ENCODE results near the gene ATF2.

The ATF2 gene, protein sequence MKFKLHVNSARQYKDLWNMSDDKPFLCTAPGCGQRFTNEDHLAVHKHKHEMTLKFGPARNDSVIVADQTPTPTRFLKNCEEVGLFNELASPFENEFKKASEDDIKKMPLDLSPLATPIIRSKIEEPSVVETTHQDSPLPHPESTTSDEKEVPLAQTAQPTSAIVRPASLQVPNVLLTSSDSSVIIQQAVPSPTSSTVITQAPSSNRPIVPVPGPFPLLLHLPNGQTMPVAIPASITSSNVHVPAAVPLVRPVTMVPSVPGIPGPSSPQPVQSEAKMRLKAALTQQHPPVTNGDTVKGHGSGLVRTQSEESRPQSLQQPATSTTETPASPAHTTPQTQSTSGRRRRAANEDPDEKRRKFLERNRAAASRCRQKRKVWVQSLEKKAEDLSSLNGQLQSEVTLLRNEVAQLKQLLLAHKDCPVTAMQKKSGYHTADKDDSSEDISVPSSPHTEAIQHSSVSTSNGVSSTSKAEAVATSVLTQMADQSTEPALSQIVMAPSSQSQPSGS

DNA sequence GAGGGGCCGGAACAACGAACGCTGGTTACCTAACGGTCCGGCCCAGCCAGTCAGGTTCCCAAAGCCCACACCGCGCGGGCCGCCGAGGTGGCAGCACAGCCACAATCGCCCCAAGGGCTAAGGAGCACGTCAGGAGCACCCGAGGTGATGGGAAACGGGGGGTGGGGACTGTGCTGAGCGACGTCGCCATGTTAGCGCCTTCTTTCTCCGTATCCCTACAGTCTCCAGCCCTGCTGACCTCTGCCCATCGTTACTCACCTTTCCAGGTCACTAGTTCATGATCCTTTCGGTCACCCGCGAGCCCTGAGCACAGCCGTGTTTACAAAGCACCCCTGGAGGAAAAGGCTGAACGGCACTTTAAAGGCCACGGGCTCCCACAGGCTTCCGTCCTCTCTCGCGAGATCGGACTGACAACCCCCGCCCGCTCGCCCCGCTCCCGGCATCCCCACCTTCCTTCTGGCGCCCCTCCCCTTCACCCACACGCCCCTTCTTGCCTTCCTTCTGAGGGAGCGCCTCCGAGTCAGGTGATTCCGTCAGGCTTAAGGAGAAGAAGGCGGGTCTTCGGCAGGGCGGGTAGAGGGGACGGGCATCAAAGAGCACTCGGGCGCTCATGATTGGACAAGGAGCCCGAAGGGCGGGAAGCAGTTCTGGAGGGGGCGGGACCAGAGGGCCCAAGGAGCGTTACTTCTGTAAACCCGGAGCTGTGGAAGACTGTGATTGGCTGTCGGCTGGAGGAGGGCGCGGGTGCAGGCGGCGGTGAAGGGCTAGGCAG, at the start of gene ATF2:
Gene ATF2, minus strand, starts transcription at position 412 of the 772 bp plus-strand sequence. CDS start 31,760 bp downstream, outside the sequence.
- peak; percentile 91 for DNase-seq

DNA sequence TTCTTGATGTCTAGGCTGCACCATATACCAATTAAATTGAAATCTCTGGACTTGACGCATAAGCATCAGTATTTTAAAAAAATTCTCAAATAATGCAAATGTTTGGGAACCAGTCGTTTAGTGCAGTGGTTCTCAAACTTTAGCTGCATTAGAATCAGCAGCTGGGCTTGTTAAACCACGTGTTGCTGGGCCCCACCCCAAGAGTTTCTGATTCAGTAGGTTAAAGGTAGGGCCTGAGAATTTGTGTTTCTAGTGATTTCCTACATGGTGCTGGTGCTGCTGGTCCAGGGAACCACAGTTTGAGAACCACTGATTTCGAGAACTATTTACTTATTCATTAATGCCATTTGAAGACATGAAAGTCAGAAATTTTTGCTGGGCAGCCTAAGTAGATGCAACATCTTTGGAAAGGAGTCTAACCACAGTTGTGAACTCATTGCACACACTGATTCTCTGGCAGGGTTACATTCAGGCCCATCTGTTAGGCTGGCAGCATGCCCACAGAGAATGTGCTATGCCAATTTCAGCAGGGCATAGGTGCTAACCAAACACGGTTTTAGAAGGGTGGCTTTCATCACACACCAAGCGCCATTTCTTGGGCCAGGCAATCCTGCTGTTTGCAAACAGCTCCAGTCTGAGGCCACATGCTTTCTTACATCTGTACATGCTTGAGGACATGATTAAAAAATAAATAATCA, 39.9 kb upstream of the ATF2 start:
- no peak for DNase-seq

DNA sequence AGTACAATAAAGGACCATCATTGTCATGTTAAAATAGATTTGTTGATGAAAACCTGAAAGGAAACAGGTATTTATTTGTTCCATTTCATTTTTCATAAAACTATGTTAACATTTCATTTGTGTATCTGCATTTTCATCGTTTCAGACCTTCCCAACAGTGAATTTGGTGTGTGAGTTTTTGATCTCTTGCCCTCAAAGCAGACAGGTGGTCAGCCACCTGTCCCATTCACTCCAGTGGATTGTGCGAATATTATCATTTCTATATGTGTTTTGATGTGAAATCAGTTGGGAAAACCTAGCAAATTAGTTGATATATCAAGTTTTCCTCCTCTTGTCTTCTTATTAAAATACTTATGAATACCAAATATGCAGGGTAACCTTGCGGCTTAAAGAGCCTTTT, 38.9 kb upstream of the ATF2 start:
- no peak for DNase-seq

DNA sequence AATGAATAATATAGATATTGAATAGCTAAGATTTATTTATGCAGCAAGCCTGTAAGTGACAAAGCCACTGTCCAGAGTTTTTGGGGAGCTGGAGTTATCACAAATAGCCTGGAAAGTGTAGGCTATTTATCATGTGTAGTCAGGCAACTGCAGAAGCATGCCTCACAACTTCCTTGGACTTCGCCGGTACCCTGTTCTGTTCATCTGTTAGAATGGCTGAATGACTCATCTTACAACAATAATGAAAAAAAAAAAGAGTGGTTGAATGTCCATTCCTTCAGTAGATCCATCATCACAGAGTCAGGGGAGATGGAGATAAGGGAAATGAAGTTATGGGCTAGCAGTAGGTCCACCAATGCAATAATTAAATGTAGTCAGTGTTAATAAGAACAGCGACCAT, 37.5 kb upstream of the ATF2 start:
- no peak for DNase-seq

DNA sequence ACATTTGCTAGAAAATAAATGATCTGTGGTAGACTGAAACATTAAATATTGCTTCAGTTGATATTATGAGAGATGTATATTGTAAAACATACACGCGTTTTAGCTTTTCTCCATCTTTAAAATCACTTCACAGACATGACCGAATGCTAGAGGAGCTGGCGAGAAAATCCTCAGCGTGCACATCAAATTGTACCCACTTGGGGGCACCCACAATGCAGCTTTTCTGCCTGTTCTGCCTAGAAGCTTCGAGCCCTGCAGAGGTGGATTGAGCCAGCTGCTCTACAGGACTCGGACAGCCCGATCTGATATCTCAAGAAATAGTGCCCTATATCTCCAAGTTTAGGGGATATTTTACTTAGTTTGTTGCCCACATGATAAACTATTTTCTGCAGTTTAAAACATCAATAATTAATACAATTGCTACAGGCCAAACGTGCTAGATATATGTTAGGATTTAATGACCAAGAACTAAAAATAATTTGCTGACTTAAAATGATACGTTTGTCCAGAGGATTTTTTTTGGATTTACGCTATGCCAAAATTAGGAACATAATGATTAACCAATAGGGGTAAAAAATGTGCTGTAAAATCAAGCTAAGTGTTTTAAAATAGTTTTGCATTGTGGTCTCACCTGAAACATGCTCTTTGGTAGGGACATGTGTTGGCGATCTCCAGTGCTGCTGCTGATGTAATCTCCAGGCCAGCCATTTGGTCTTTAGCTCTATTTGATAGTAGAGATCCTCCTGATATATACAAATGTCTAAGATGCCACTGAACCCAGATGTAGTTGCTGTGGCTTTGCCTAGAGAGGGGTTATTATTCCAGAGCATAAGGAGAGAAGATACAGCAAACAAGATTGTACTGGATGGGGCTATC, 35.9 kb upstream of the ATF2 start:
- peak; percentile 44 to 47 for DNase-seq

DNA sequence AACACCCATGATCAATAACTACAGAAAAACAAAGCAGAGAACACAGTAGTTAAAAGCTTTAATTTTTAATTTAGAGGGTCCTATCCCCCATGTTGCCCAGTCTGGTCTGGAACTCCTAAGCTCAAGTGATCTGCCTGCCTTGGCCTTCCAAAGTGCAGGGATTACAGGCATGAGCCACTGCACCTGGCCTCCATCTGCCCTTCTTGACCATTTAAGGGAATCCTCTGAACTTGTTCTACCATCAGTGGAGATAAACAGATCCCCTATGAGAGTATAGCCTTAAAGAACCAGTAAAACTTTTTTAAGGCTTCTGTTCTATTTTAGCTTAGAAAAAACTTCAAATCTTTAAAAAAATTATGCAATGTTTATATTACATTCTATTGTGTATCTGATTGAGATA, 27.0 kb upstream of the ATF2 start:
- no peak for DNase-seq

DNA sequence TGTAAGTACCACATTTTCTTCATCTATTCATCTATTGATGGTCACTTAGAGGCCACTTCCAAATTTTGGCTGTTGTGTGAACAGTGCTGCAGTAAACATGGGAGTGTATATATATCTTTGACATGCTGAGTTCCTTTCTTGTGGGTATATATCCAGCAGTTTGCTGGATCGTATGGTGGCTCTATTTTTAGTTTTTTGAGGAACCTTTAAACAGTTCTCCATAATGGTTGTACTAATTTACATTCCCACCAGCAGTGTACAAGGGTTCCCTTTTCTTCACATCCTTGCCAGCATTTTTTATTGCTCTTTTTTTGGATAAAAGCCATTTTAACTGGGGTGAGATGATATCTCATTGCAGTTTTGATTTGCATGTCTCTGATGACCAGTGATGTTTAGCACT, 20.8 kb upstream of the ATF2 start:
- DNase-seq: no peak

DNA sequence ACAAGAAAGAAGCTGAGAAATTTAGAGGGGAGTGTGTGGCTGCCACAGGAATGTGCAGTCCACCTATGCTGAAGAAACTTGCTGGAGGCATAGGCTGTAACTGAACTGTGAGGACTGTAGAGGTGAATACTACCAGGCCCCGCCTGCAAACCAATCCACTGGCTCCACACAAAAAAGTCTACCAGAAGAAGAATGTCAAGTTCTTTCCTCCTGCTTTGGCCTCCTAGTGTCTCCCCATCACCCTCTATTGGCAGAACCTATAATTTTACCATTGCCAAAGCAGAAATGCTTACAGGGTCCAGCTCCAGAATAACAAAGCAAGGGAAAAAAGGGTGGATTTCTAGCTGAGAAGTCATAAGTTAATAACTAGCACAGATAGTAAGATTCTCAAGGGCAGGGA, 19.4 kb upstream of the ATF2 start:
- no peak for DNase-seq

DNA sequence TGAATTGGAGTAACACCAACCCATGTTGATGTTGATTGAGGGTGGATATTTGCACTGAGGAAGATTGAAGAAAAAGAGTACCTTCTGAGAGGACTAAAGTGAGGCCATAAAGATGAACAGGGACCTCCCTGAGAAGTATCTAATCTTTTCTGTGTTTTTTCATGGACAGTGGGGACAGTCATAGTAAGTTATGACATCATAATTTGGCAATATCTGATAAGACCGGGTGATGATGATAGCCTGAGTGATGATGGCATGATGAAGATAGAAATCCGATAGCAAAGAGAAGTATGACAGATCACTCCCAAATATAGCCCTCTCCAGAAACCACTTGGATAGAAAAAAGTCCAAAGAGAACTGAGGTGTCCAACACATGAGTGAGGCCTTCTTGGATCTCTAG, 15.7 kb upstream of the ATF2 start:
- DNase-seq: no peak

DNA sequence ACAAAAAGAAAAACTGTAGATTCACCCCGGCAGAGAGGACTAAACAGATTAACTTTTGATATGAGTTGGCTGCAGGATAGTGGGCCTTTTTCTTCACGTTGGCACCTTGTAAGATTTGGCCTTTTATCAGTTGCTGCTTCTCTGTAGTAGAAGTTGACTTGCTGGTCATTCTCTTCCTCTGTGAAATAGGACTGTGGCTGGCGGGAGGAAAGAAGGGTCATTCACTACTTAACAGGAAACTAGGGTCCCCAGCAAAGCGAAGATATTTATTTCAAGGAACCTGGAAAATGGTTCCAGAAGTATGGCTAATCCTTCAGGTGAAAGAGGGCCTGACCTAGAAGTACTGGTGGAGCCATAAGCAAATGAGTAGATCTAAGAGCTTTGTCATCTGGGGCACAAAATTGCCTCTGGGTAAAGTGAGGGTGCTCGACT, 13.9 kb upstream of the ATF2 start:
- no peak for DNase-seq

DNA sequence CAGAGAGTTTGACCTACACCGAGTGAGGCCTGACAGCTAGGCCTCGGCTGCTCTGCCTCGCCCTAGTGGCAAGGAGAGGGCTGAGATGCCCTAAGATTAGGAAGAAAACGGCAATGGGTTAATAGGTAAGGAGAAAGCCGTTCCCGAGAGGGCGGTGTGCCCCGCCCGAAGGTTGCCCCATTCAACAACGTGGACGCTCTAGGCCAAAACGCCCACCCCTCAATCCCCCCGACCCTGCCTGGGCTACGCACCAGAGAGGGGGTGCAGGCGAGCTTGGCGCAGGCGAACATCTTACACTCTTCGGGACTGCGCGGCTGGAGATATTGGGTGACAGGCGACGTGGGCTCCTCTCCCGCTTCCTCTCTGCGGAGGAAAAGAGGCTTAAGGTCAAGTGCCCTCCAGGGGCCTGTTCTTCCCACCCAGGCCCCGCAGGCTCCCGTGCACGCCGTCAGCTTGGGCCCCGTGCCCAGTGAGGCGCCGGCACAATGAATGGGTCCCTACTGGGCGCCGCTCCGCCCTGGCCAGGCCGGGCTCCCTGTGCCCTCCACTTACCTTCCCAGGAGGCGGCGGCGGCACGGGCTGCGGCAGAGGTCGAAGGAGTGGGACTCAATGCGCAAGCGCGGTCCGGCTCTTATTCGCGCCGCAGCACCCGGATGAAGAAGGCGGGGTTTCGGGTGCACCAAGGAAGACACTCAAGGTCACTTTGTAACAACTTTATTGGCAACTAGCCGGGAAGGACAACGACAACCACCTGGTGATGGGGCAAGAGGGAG, 13.3 kb upstream of the ATF2 start, which contains the start of gene ATP5MC3:
Gene ATP5MC3, minus strand, starts transcription at position 607 of the 773 bp plus-strand sequence. Its CDS starts 317 bp downstream, at position 290.
- DNase-seq: peak; percentile 84 to 88

DNA sequence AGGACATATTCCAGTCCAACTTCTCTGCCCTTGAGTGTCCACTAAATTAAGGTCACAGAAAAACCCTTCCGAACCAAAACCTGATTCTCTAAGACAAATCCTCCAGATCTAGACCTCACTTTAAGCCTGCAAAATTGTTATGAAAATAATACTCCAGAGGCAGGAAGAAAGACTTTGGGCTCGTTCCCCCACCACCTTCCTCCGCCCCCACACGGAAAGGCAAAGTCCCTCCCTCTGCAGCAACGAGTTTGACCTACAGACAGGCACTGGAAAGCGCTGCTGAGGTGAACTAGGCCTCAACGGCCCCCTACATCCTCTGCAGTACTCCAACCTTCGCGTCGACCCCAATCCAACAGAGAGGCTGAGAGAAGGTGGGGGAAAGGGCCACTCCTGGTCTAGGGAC, 12.7 kb upstream of the ATF2 start:
- peak; percentile 40 to 43 for DNase-seq

DNA sequence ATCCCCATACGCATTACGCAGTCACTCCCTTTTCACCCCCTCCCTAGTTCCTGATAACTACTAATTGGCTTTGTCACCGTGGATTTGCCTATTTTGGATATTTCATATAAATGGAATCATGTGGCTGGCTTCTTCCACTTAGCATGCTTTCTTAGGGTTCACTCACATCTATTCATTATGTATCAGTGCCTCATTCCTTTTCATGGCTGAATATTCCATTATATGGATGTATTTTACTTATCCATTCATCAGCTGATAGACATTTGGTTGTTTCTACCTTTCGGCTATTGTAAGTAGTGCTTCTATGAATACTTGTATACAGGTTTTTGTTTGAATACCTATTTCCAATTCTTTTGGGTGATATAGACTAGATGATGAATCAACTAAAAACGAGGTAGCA, 8.6 kb upstream of the ATF2 start:
- no peak for DNase-seq

DNA sequence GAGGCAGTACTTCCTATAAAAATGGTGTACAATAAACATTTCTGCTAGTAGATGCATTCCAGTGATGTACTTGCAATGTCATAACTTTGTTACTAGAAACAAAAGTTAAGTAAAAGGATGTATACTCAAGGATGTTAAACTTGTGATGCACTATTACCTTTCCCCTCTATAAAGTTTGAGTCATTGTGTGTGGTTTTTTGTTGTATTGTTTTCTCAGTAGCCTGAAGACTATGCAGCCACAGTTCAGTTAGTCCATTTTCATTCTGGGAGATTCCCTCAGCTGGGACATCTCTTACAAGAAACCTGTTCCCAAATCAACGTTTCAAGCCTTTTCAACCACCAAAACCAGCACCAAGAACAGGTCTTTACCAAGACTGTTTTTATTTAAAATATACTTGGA, 7.9 kb upstream of the ATF2 start:
- DNase-seq: no peak

DNA sequence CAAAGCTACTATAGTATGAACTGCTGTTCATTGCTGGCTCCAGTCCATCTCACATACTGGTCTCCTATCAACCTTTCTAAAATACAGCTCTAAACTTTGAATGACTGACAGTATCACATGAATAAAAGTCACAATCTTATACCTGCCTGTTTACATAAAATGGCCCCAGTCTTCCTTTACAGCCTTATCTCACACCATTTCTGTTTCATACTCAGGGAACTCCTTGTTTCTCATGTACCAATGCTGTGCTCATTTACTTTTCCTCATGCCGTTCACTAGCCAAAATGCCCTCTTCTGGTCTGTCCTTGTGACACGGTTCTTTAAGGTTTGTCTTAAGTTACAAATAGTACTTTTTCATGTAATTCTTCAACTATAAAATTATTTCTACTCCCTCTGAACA, 7.3 kb upstream of the ATF2 start:
- no peak for DNase-seq

DNA sequence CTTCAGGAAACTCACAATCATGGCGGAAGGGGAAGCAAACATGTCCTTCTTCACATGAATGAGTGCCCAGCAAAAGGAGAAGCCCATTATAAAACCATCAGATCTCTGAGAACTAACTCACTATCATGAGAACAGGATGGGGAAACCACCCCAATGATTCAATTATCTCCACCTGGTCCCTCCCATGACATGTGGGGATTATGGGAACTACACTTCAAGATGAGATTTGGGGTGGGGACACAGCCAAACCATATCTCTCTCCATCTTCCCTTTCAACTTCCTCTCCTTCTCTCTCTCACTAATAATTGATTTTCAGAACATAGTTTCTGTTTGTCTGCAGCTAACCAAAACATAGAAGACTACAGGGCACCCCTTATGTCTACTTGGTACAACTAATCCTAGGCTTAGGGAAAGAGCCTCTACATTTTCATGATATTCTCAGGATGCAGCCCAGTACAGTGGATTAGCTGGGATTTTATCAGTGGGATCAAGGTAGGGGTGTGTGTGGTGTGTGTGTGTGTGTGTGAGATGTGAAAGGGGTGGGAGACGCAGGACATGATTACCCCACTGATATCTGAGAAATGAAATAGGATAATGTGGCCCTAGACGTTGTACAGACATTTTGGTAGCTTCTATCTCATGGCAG, 2.8 kb upstream of the ATF2 start:
- no peak for DNase-seq

DNA sequence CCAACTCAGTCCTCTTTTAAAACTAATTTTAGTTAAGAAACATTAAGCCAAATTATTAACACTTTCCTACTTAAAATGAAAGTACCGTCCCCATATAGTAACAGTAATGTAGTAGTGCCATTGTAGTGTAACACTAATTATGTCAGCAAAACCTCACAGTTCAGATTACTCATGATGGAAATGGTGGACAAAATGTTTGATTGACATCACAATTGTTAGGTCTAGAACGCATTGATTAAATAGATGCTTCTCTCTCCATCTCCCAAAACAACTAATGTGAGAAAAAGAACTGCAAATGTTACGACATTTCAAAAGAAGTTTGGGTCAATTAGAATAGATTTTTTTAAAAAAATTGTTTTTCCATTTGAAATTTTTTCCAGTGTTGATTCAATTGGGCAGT, 1.2 kb upstream of the ATF2 start:
- no peak for DNase-seq

DNA sequence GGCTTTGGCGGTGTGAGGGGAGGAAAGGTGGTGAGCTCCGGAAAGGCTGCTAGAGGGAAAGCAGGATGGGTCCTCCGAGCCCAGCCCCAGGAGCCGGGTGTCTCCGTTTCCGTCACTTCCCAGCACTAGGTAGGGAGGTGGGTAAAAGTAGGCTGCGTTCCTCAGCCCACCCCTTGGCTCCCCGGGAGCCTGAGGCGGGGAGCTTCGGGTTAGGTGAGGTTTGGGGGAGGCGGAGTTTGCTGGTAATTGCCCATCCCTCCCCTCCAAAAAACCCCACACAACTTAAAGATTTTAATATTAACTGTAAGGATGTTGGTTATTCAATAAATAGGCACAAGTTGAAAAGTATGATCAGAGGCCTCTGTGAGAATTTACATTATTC, 552 bp upstream of the ATF2 start:
- no peak for DNase-seq

DNA sequence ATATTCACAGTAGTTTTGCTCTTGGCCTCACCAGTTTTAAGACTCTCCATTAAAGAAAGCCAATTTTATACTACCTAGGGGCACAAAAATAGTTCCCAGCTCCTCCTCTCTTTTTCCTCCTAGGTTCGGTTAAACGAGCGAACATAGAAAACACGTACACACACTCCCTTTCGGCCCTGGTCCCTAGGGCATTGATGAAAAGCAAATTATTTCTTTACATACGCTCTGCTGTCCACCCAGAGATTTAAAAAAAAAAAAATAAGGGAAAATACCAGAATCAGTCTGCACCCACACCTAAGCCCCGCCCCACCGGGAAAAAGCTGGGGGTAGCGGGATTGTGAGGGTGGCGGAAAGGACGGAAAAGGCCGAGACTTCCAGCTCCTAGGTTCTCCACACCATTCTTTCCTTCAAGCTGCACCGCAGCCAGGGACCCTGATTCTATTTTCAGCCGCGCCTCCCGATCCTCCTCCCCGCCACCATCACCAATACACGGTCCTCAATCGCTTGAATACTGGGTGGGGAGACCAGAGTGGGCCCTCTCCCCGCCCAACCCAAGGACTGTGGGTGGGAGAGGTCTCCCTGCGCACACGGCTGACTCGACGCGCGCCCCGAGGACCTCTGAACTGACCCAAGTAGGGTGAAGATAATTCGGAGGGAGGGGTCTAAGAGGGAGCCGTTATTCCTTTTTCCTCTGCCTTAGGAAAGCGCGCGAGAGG, 769 bp downstream of the ATF2 start:
- no peak for DNase-seq

DNA sequence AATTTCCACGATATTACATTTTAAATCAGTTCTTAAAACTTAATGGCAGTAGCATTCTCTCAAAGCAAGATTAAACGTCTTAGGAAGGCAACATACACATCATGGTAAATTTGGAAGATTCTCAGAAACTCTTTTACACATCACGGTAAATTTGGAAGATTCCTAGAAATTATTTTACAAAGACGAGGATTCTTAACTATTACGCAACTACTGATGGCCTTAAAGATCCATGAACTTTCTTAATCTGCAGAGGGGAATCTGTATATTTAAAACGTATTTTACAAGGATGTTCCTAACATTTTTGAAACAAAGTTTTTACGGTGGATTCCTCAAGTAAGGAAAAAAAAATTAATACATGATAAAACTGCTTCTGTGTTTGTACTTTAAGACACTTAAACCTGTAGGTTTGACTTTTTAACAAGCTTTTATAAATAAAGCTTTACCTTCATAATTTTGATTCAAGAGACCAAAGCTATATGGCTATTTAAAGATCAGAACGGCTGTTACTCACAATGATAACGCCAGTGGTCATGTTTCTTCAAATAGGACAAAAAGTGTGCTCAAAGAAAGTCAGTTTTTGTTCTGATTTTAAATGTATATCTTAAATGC, 1.7 kb downstream of the ATF2 start:
- DNase-seq: no peak

Data from stimulated activated CD4-positive, alpha-beta T cell treated with anti-CD3 and anti-CD28 coated beads, Interleukin-2, amount 100 ng/mL, for 48 hours (primary cell).